Tibial nerve (tissue), 4 donors: Measurements from ENCODE around the gene XPO5. TPM values are rescaled to one million over a fixed set of nuclear protein-coding genes. Genes with fewer than 3 reads are reported as not detected.

Experiments
- DNase-seq, 2 donors: peaks; one replicate each; pipeline ENCODE4 v3.0.0-alpha.2; 2019; ENCODE audit warnings: low spot score in 2 of 2
- H3K27ac ChIP-seq, 4 donors: fragments of 200-600 bp; sonication (generic) in 3 of 4; one replicate each; pipeline ENCODE4 v1.5.1; 2017 to 2019; ENCODE audit warnings: mild to moderate bottlenecking in 1 of 4
- H3K27me3 ChIP-seq, 2 donors: fragments of 200-600 bp; sonication (generic) in 1 of 2; one replicate each; pipeline versions ENCODE4 v1.5.1 to v1.6.0; 2017 to 2019
- H3K36me3 ChIP-seq, 3 donors: fragments of 200-600 bp; sonication (generic); one replicate each; pipeline ENCODE4 v1.5.1; 2018 to 2019
- H3K4me1 ChIP-seq, 4 donors: fragments of 200-600 bp; sonication (generic) in 3 of 4; one replicate each; pipeline ENCODE4 v1.5.1; 2017 to 2019
- H3K4me3 ChIP-seq, 4 donors: fragments of 200-600 bp; sonication (generic) in 3 of 4; one replicate each; pipeline ENCODE4 v1.5.1; 2017 to 2019; ENCODE audit warnings: mild to moderate bottlenecking in 1 of 4, moderate library complexity in 1 of 4
- H3K9me3 ChIP-seq, 4 donors: fragments of 200-600 bp; sonication (generic) in 3 of 4; one replicate each; pipeline ENCODE4 v1.5.1; 2017 to 2019
- EP300 ChIP-seq, 2 donors: sonication (generic); formaldehyde crosslinking; IDR thresholded peaks; one replicate each; pipeline ENCODE4 v1.6.1; 2017; ENCODE audit warnings: antibody characterized with exemption in 2 of 2, mild to moderate bottlenecking in 1 of 2
- POLR2A ChIP-seq, 2 donors: fragments of 450-650 bp; IDR thresholded peaks; one replicate each; pipeline ENCODE4 v1.6.1; 2017; ENCODE audit warnings: antibody characterized with exemption in 2 of 2, mild to moderate bottlenecking in 2 of 2, moderate library complexity in 2 of 2
- WGBS, 2 donors: methylation state at CpG; one replicate each; pipeline ENCODE4 v1.1.5; 2018; 5-methylcytosine and 5-hydroxymethylcytosine counted together
- total RNA-seq, 4 donors: library from RNA; depleted of rRNA; stranded (reverse); fragments of >200 nt; gene quantifications; one replicate each; pipeline ENCODE4 v1.1.0, GENCODE V29; 2016
- TF ChIP-seq, protein P1 (sequence below), 5 experiments: fragments of 200-600 bp in 3 of 5; fragments of 450-650 bp in 2 of 5; sonication (generic) in 3 of 5; IDR thresholded peaks; one replicate each; pipeline ENCODE4 v1.5.1; 2016 to 2019; ENCODE audit warnings: antibody characterized with exemption in 5 of 5, mild to moderate bottlenecking in 3 of 5, moderate library complexity in 2 of 5

XPO5 gene
- total RNA-seq, 4 donors from 2014 or later = 12.5 to 38.3 (median 32.8) TPM

DNA sequence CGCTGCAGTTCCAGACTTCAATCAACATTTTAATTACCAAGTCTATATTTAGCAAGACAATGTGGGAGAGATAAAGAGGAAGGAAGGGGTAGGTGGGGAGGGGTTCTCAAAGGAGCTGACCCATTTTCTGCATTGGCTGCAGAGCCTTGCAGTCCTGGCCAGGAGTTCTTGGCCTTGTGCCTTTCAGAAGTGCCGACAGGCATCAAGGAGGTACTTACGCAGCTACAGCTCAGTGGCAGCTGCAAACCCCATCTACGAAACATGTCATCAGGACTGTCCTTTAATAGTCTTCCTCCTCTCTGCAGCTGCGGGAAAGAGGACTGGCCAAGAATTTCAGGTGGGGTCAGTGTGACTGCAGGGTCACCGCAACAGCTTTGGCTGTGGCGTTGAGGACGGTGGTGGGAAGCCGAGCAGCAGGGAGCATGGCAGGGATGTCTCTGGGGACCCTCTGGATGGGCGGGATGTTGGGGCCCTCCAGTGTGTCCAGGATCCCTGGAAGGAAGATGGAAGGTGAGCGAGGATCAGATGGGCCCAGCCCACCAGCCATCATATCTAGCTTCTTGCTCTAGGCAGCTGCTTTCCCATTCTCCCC is 63.9 kb downstream of the XPO5 start:
- H3K36me3 ChIP-seq = peaks cover 0 to 52% (median 31%) of the 10 kb centered on the region in 3 donors
- no peak overlapping the region for H3K4me3 ChIP-seq
- H3K9me3 ChIP-seq = no peaks in the 10 kb centered on the region
- no peaks in the 10 kb centered on the region for H3K27me3 ChIP-seq
- DNase-seq = no peak
- 73 to 78% methylated on average over 10 to 11 of the region's 11 CpGs for WGBS, 2 donors
- H3K4me1 ChIP-seq = peaks cover 0 to 52% (median 24%) of the 10 kb centered on the region in 4 donors
- H3K27ac ChIP-seq = no peak overlapping the region
- TF ChIP-seq EP300 (IDR thresholded peaks at IDR 0.05) (no peak), POLR2A (IDR thresholded peaks at IDR 0.05) (no peak)
- TF ChIP-seq, protein P1, sequence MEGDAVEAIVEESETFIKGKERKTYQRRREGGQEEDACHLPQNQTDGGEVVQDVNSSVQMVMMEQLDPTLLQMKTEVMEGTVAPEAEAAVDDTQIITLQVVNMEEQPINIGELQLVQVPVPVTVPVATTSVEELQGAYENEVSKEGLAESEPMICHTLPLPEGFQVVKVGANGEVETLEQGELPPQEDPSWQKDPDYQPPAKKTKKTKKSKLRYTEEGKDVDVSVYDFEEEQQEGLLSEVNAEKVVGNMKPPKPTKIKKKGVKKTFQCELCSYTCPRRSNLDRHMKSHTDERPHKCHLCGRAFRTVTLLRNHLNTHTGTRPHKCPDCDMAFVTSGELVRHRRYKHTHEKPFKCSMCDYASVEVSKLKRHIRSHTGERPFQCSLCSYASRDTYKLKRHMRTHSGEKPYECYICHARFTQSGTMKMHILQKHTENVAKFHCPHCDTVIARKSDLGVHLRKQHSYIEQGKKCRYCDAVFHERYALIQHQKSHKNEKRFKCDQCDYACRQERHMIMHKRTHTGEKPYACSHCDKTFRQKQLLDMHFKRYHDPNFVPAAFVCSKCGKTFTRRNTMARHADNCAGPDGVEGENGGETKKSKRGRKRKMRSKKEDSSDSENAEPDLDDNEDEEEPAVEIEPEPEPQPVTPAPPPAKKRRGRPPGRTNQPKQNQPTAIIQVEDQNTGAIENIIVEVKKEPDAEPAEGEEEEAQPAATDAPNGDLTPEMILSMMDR (IDR thresholded peaks at IDR 0.05) = no peak

DNA sequence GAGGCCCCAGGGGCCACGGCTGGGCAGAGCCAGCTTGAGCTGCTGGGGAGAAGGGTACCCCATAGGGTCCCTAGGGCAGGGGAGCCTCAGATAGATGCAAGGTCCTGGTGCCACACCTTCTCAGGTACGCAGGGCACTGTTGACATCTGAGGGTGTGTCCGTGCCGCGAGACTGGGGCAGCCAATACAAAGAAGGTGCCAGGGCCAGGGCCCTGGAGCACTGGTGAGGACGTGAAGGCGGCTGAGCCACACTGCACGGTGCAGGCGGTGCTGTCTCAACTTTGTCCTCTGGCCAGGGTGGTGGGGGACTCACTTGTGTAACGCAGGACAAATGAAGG is 65.0 kb downstream of the XPO5 start:
- Histone ChIP-seq H3K27me3 (no peaks in the 10 kb centered on the region), H3K4me1 (peaks cover 0 to 52% (median 21%) of the 10 kb centered on the region in 4 donors), H3K4me3 (peak overlapping the region; percentile 56 to 91 (median 64)), H3K36me3 (peaks cover 0 to 57% (median 31%) of the 10 kb centered on the region in 3 donors), H3K27ac (peak overlapping the region in 3 of 4 donors; percentile 64 to 81 (median 71)), H3K9me3 (no peaks in the 10 kb centered on the region)
- DNase-seq = no peak
- 85 to 90% methylated on average over 8 to 9 of the region's 10 CpGs for WGBS, 2 donors
- TF ChIP-seq, protein P1 (IDR thresholded peaks at IDR 0.05) = no peak
- TF ChIP-seq POLR2A (IDR thresholded peaks at IDR 0.05) = no peak
- TF ChIP-seq EP300 (IDR thresholded peaks at IDR 0.05) = no peak

DNA sequence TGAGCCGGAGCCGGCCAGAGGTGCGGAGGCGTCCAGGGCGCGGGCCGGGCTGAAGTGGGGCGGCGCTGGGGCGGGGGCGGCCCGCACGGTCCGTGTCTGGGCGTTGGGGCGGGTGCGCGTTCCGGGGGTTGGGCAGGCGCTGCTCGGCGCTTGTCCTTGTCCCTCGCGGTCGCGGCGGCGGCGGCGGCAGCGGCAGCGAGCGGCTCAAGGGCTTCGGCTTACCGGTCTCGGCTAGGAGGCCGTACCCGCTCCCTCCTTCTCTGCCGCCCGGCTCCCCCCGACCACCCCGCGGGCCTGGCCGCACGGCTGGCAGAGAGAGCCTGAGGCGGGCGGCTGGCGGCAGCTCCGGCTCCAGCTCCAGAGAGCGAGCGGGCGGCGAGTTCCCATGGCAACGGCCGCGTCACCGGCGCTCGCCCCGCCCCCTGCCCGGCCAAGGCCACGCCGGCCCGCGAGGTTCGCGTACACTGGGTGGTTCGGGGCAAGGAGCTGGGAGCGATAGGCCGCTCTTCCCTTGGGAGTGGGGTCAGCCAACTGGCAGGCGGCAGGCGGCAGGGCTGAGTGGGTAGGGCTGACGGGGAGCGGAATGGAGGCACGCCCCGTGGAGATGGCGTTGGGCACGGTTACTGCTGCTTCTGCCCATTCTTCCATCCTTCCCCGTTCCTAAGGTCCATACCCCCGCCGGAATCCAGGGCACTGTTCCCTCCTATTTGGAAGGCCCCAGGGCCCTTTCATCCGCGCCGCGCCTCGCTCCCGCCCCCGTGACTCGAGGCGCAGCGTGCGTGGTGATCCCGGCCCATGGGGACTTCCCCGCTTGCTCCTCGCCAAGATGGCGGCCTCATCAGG is 65.6 kb downstream of the XPO5 start, which contains the start of gene LRRC73:
Gene LRRC73, minus strand, starts transcription at position 363 of the 843 bp plus-strand sequence. CDS start 561 bp downstream, outside the sequence.
- TF ChIP-seq EP300 (IDR thresholded peaks at IDR 0.05) = peak in 1 of 2 donors; percentile 44
- TF ChIP-seq, protein P1 (IDR thresholded peaks at IDR 0.05) = no peak
- TF ChIP-seq POLR2A (IDR thresholded peaks at IDR 0.05) = peak in 1 of 2 donors; percentile 46
- H3K27me3 ChIP-seq = no peaks in the 10 kb centered on the region
- 4% methylated on average over 37 to 72 of the region's 96 CpGs for WGBS, 2 donors
- DNase-seq = peak; percentile 65 to 76
- H3K4me3 ChIP-seq = peak within 1 kb of the TSS; percentile 56 to 91 (median 64)
- no peaks in the 10 kb centered on the region for H3K9me3 ChIP-seq
- H3K36me3 ChIP-seq = peaks cover 0 to 57% (median 27%) of the 10 kb centered on the region in 3 donors
- H3K27ac ChIP-seq = peak within 1 kb of the TSS in 3 of 4 donors; percentile 64 to 81 (median 71)
- peaks cover 0 to 46% (median 15%) of the 10 kb centered on the region in 4 donors for H3K4me1 ChIP-seq

DNA sequence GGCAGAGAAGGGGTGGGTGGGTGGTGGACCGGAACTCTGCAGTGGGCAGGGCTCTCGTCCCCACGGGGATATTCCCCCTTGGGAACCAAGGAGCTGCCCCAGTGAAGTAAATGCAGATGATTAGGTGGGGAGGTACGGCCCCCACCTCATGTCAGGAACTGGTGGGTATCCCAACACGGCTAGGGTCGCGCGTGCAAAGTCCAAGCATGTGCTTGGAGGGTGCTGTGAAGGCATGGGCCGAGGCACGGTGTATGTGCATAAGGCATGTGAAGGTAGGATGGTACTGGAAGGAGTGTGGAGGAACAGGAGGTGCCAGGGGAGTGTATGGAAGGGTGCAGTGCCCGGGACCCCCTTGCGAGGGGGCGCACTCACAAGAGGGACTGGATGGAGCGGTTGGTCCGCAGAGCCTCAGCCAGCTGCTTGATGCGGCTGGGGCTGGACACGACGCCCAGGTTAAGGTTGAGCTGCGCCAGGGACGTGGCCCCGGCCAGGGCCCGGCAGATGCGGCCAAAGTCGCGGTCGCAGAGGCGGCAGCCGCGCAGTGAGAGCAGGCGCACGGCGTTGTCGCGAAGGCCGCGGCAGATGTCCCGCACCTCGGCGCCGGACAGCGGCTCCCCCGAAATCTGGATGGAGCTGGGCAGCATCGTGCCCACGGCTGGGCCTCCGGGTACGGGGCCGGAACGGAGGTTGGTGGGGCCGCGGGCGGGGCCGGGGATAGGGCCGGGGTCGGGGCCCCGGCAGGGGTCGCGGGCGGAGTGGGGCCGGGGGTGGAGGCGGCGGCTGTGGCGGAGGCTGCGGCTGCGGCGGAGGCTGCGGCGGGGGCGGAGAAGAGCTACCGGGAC is 66.5 kb downstream of the XPO5 start:
- Histone ChIP-seq H3K9me3 (no peaks in the 10 kb centered on the region), H3K27me3 (no peaks in the 10 kb centered on the region), H3K4me3 (peak overlapping the region; percentile 56 to 91 (median 64)), H3K27ac (peak overlapping the region in 2 of 4 donors; percentile 71 to 81), H3K36me3 (peaks cover 0 to 58% (median 23%) of the 10 kb centered on the region in 3 donors), H3K4me1 (peaks cover 0 to 37% (median 11%) of the 10 kb centered on the region in 4 donors)
- no peak for DNase-seq
- whole genome bisulfite sequencing, 2 donors = 13 to 29% methylated on average over 19 to 37 of the region's 69 CpGs
- TF ChIP-seq, protein P1 (IDR thresholded peaks at IDR 0.05) = no peak
- no peak for TF ChIP-seq POLR2A (IDR thresholded peaks at IDR 0.05)
- TF ChIP-seq EP300 (IDR thresholded peaks at IDR 0.05) = no peak
